Lower leg skin (tissue), 3 donors: Measurements from ENCODE around the gene RRAGA.

Source experiments
- CTCF ChIP-seq, 3 donors: fragments of 450-650 bp; IDR thresholded peaks; one replicate each; pipeline ENCODE4 v1.5.1; 2016; ENCODE audit warnings: antibody characterized with exemption in 3 of 3, mild to moderate bottlenecking in 3 of 3, moderate library complexity in 2 of 3
- POLR2A ChIP-seq, 2 donors: fragments of 450-650 bp; IDR thresholded peaks; one replicate each; pipeline ENCODE4 v1.6.1; 2016 to 2017; ENCODE audit warnings: antibody characterized with exemption in 2 of 2, mild to moderate bottlenecking in 1 of 2, moderate library complexity in 1 of 2

GRCh38 chr9:19000133-19000532 is 49.1 kb upstream of the RRAGA start:
- TF ChIP-seq POLR2A (IDR thresholded peaks at IDR 0.05) (no peak), CTCF (IDR thresholded peaks at IDR 0.05) (no peak)
